Activated CD4-positive, alpha-beta T cell treated with anti-CD3 and anti-CD28 coated beads for 1 hour (primary cell): ENCODE measurements around the gene HMOX1.
A peak's percentile ranks its signal among the peaks of the same experiment; 100 is the strongest.

Source experiments
- DNase-seq: peaks from one replicate; pipeline ENCODE4 v3.0.0-alpha.2; 2020

The HMOX1 gene

GRCh38 chr22:35409783-35410662, 29.1 kb downstream of the HMOX1 start:
- DNase-seq, result no peak

GRCh38 chr22:35410663-35411034, 29.8 kb downstream of the HMOX1 start:
- no peak for DNase-seq

- no peak for DNase-seq
Observed at GRCh38 chr22:35411102-35411501, 30.2 kb downstream of the HMOX1 start.

- DNase-seq, result no peak
Observed at GRCh38 chr22:35413624-35414023, 32.7 kb downstream of the HMOX1 start.

GRCh38 chr22:35417606-35418005, 36.7 kb downstream of the HMOX1 start:
- no peak for DNase-seq

- no peak for DNase-seq
Observed at GRCh38 chr22:35418088-35418487, 37.2 kb downstream of the HMOX1 start.

- no peak for DNase-seq
Observed at GRCh38 chr22:35418731-35419130, 37.8 kb downstream of the HMOX1 start.

- DNase-seq, result no peak
Observed at GRCh38 chr22:35419756-35420155, 38.9 kb downstream of the HMOX1 start.

GRCh38 chr22:35421121-35421520, 40.2 kb downstream of the HMOX1 start:
- no peak for DNase-seq

- no peak for DNase-seq
Observed at GRCh38 chr22:35422145-35422544, 41.2 kb downstream of the HMOX1 start.

- DNase-seq, result no peak
Observed at GRCh38 chr22:35422936-35423335, 42.0 kb downstream of the HMOX1 start.

- no peak for DNase-seq
Observed at GRCh38 chr22:35424081-35424480, 43.2 kb downstream of the HMOX1 start.

- DNase-seq, result no peak
Observed at GRCh38 chr22:35424761-35425160, 43.9 kb downstream of the HMOX1 start.

GRCh38 chr22:35425546-35425945, 44.6 kb downstream of the HMOX1 start:
- no peak for DNase-seq

GRCh38 chr22:35425971-35426800, 45.3 kb downstream of the HMOX1 start:
- no peak for DNase-seq

- no peak for DNase-seq
Observed at GRCh38 chr22:35426801-35427140, 45.9 kb downstream of the HMOX1 start.

GRCh38 chr22:35430897-35431322, 50.0 kb downstream of the HMOX1 start:
- peak; percentile 53 for DNase-seq

GRCh38 chr22:35431483-35432227, 50.8 kb downstream of the HMOX1 start:
- no peak for DNase-seq

- DNase-seq, result no peak
Observed at GRCh38 chr22:35432228-35432905, 51.5 kb downstream of the HMOX1 start.

- no peak for DNase-seq
Observed at GRCh38 chr22:35434061-35434710, 53.3 kb downstream of the HMOX1 start.

- DNase-seq, result no peak
Observed at GRCh38 chr22:35435201-35435740, 54.4 kb downstream of the HMOX1 start.

- no peak for DNase-seq
Observed at GRCh38 chr22:35436421-35436820, 55.5 kb downstream of the HMOX1 start.
